Gastrocnemius medialis (tissue), 4 donors: Measurements from ENCODE around the gene ZFYVE28.

Experiments
- CTCF ChIP-seq, 5 experiments: fragments of 450-650 bp in 3 of 5; fragments of 200-600 bp in 2 of 5; sonication (generic) in 2 of 5; IDR thresholded peaks in 4 of 5; conservative IDR thresholded peaks in 1 of 5; 1 replicate in 4 of 5; 2 replicates in 1 of 5; pipeline ENCODE4 v1.5.1; 2016 to 2019; ENCODE audit warnings: antibody characterized with exemption in 5 of 5, mild to moderate bottlenecking in 3 of 5, moderate library complexity in 3 of 5
- POLR2A ChIP-seq, 2 donors: fragments of 450-650 bp; IDR thresholded peaks; one replicate each; pipeline ENCODE4 v1.6.1; 2017; ENCODE audit warnings: antibody characterized with exemption in 2 of 2, mild to moderate bottlenecking in 2 of 2, moderate library complexity in 2 of 2

- no peak for TF ChIP-seq CTCF (IDR thresholded peaks at IDR 0.05 in 4 of 5, conservative IDR thresholded peaks at IDR 0.05 in 1 of 5)
- TF ChIP-seq POLR2A (IDR thresholded peaks at IDR 0.05) = no peak
Measured at GRCh38 chr4:2288051-2288541, 130.3 kb downstream of the ZFYVE28 start.
